GM18499 (cell line): Measurements from ENCODE around the gene MRPL36.

ENCODE experiments used
- ATAC-seq: cut with Tn5 transposase; IDR thresholded peaks from one replicate; pipeline ENCODE4 v1.9.1; 2021; ENCODE audit warnings: moderate number of reproducible peaks; ENCODE audit not compliant: insufficient read depth, unreplicated experiment

Gene MRPL36

DNA sequence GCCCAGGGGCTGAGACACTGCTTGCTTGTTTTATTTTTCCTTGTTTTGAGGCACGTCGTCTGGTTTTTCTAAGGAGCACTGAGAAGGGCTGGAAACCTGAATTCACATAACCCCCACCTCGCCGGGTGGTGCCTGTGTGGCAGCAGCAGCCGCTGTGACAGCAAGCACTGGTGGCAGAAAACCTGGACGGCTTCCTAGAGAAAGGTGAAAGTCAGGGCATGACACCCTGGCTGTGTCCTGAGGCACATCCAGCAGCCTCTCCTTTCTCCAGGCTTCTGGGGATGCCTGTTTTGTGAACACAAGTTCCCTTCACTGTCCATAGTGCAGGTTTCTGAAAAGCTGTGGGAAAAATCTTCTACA lies 29.2 kb downstream of the MRPL36 start:
- ATAC-seq: no peak

DNA sequence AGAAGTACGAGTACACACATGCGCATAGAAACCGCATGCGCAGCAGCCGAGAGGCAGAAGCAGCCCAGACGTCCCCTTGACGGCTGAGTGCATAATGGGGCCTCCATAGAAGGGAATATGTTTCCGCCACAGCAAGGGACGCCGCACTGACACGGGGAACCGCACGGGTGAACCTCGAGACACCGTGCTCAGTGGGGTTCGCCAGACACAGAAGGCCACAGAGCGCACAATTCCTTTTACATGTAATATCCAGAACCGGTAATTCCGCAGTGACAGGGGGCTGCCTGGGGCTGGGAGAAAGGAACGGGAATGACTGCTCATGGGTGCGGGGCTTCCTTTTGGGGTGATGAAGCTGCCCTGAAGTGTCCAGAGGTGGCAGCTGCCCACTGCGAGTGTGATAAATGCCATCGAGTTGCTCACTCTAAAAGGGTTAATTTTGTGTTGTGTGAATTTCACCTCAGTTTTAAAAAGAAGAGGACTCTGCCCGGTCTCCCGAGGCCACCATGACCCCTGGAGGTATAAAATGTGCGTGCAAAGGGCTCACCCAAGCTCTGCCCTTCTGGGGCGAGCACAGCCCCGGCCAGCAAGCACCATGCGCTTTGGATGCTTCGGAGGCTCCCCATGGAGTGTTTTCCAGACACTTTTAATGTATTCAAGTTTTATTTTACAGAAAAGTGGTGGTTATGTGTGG lies 29.7 kb downstream of the MRPL36 start:
- ATAC-seq: no peak

GRCh38 chr5:1769017-1769640 lies 30.5 kb downstream of the MRPL36 start:
- no peak for ATAC-seq

GRCh38 chr5:1768283-1769000 lies 31.2 kb downstream of the MRPL36 start:
- ATAC-seq: no peak

DNA sequence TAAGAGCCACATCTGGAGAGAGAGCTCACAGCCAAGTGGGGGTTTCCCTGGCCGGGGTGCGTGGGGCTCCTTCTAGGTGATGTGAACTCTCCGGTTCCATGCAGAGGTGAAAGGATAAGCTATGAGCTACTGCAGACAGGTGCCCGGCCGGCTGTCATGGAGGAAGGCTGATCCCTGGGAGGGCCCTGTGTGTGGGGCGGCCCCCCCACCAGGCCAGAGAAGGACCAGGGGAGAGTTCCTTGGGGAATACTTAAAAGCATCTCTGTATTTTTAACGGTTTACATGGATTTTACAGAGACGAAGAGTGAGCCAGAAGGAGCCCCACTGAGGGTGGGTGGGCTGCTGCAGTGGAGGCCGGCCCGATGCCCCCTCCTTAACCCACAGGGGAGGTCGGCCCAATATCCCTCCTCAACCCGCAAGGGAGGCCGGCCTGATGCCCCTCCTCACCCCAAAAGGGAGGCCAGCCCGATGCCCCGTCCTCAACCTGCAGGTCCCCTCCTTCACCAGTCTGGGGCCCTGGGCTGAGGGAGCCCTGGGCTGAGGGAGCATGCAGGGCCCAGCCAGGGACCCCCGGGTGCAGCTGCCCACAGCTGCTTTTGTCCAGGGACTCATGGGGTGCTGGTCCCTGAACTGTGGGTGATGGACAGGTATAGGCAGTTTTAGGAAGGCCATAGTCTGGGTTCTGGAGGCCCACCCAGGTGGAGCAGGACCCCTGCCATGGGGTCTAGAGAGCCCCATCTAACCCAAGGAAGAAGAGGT lies 31.9 kb downstream of the MRPL36 start:
- no peak for ATAC-seq

- no peak for ATAC-seq
Observed at GRCh38 chr5:1765880-1766235, 33.8 kb downstream of the MRPL36 start.

DNA sequence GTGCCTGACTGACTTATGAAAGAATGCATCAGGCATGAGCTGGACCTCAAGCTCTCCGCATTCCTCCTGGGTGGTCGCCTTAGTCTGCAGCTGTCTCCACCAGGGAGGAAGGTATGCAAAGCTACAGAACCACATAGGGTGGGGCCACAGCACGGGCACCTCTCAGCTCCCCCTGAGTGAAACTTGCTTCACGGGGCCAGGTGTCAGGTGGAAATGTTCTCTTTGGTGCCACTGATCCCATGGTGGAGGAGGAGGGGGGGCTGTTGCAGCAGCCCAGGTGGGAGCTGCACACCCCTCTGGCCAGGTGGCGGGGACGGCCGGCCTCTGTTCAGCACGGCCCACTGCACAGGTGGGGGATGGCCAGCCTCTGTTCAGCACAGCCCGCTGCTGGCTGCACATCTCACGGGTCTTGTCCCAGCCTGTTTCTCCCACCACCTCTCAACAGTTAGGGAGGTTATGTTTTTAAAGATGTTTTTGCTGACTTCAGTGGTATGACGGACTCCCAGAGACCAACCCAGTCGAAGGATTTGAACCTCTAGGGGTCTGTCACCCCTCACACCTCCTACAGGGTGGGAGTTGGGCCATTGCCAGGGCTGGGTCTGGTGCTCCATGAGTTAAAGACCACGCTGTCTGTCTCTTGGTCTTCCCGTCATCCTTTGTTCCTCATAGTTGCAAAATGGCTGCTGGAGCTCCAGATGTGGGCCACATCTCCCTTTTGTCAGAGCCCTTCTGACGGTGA lies 34.3 kb downstream of the MRPL36 start:
- no peak for ATAC-seq

- no peak for ATAC-seq
Observed at GRCh38 chr5:1764606-1764960, 35.1 kb downstream of the MRPL36 start.

DNA sequence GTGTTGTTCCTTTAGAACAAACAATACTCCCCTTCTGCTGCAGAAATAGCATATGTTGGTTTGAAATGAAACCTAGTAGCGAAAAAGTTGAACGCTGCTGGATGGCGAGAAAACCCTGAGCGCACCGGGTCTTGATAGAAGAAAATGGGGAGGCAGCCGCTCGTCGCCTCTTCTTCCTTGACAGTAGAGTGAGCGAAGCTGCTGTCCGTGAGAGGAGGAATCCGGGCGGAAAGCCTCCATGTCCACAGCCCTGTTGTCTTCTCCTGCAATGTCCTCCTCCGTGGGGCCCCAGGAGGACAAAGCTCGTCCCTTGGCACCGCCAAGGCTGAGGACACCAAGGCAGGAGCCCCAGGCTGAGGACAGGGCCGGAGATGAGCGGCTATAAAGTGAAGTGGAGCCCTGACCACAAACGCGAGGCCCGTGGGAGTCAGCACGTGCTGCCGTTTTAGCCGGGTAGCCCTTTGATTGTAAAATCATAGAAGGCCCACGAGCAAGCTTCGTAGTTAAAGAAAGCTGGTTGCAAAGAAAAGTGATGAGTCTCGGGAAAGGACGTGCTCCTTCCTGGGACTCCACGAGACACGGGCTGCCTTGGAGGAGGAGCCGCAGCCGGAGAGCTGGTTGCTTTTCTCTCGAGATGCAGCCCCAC lies 35.6 kb downstream of the MRPL36 start:
- no peak for ATAC-seq

DNA sequence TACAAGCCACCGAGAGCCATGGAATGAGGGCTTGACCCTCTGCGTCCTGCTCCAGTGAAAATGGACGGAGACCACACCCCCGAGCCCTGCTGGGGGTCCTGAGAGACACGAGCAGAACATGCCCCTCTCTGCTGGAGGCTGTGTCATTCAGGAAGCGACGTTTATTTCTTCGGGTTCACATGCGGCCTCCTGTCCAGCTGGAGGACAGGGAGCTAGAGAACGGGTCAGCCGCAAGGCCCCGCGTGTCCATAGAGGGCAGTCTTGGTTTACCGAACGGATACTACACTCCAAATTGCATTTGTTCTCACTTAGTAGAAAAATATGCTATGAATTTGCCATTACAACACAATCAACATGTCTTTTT lies 36.1 kb downstream of the MRPL36 start:
- no peak for ATAC-seq

DNA sequence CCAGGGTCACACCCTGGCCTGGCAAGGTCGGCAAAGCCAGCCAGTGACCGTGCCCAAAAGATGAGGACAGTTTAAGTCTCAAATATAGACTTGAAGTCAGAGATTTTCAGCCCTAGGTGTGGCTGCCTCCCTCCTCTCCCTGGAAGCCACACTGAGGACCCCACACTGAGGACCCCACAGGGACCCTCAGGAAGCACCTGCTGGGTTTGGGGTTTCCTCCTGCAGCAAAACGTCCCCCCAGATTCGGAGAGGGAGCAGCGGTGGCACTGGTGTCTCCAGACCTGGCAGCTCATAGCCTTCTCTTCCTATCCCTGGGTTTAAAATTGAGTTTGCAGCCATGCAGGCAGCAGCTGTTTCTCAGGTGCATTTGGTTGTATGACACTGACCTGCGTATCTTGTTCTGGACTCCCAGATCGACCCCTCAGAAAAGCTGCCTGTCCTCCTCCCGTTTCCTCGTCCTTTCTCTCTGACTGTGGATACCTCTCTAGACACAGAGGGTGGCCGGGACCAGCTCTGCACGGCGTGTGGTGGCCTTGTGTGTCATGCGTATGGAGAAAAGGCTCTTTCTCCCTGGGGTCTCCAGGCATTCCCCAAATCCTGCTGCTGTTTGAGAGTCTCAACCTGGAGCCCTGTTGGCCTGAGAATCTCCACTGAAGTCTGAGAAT lies 36.6 kb downstream of the MRPL36 start:
- ATAC-seq: no peak

GRCh38 chr5:1762121-1762882 lies 37.3 kb downstream of the MRPL36 start:
- no peak for ATAC-seq

- no peak for ATAC-seq
Observed at GRCh38 chr5:1761453-1761755, 38.2 kb downstream of the MRPL36 start.

- no peak for ATAC-seq
Observed at GRCh38 chr5:1760656-1761452, 38.8 kb downstream of the MRPL36 start.

GRCh38 chr5:1760231-1760630 lies 39.4 kb downstream of the MRPL36 start:
- ATAC-seq: no peak

- no peak for ATAC-seq
Observed at GRCh38 chr5:1759378-1759970, 40.2 kb downstream of the MRPL36 start.

DNA sequence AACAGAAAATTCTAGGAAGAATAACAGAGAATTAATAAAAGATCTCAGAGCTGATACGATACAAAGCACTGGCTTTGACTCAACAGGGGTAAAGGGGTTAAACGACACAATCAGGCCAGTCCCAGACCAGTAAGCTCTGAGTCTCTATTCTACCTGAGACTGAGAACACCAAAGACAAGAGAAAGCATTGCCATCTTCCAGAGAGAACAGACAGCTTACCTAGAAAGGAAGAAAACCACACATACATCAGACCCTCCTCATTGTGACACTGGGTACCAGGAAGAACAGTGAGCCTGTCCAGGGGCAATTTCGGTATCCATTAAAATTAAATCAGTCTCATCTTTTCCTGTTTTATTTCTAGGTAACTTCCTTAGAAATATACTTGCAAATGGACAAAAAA lies 41.1 kb downstream of the MRPL36 start:
- ATAC-seq: no peak

- no peak for ATAC-seq
Observed at GRCh38 chr5:1757511-1757910, 42.1 kb downstream of the MRPL36 start.
